ENCODE data around the gene DCUN1D1.

DCUN1D1 gene

DNA sequence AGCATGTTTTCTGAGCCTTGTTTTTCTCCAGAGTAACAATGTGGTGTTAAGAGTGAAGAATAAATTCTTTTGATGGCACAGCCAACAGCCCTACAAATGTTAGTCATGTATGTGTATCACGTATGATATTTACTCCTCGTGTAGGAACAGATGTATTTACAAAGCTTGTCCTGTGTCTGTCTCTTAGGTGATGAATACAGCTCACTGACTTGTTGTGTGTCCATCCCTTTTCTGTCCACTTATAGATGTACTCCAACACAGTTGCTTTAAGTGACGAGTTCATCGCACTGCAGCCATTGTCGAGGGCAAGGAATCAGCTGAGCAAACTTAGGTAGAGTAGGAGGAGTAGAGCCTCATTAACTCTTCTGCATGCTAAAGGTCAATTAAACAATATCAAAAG is 78.1 kb downstream of the DCUN1D1 start:
- no peak for DNase-seq (ENCODE audit: extremely low read depth in 1 of 2, low read depth in 1 of 2)

DNA sequence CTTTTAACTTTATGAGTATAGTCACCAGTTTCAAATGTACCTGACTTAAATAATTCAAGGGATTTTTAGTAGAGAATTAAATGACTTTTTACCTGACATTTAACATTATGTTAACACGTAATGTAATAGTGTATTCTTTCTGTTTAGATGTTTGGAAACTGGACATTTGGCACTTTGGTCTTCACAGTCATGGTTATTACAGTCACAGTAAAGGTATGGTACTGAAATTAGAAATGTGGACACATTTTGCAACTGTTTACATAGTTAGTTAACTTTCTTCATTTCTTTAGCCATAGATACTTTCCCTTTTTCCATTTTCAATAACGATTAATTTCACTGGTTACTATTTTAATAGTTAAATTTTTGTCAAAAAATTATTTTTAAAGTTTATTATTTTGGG is 83.8 kb downstream of the DCUN1D1 start:
- no peak for DNase-seq (ENCODE audit: extremely low read depth in 1 of 2, low read depth in 1 of 2)

DNA sequence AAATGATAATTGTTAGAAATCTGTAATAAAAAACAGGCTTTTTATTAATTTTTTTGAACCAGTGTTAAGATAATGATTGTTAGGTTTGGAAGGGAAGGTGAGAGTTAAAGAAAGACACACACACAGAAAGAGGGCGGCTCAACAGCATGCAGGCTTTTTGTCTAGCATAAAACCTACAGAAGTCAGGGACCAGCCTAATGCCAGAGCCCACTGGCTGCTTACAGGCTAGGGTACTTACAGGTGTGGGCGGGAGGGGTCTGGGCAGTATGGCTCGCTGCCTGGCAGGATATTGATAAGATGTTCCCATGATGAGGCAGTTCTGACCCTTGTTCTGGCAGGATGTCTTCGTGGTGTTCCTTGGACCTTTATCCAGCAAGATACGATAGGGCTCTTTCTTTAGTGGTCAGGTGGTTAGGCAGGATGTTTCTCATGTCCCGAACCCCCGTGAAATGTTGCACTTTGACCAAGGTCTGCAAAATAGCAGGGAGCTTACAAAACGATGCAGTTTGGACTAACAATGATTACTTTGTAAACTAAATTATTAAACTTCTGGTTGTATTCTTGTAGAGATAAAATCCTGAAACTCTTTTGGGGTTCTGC is 84.7 kb downstream of the DCUN1D1 start:
- DNase-seq (ENCODE audit: extremely low read depth in 1 of 2, low read depth in 1 of 2), result no peak

DNA sequence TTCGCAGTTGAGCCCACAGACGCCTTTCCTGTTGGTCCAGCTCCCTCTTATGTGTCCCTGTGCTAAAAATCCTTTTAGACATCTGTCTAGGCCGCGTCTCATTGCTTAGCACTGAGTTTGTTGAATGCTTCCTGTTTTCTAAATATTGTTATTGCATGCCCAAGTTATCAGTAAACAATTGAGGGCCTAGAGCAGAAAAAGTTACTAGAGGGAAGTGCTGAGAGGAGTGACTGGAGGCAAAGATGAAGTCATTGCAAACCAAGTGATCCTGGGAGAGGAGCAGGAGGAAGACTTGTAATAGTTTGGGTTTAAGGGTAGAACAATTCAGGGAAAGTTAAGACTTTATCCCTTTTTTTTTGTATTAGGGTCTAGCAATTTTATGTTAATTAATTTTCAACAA is 88.1 kb downstream of the DCUN1D1 start:
- DNase-seq (ENCODE audit: extremely low read depth in 1 of 2, low read depth in 1 of 2), result no peak

DNA sequence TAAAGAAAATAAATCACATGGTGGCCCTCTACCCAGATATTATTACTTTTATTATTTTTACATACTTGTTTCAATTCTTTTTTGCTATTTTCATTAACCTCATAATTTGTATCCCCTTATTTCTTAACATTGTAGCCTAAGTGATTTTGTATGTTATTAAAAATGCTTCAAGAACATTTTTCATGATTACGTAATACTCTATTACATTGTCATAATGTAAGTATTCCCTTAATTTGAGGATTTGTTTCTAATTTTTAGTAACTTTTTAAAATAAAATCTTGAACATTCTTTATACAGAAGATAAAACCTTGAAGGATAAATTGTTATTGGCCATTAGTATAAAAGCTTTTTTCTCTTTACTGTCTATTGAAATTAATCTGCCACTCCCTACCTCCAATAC is 89.0 kb downstream of the DCUN1D1 start:
- no peak for DNase-seq (ENCODE audit: extremely low read depth in 1 of 2, low read depth in 1 of 2)

DNA sequence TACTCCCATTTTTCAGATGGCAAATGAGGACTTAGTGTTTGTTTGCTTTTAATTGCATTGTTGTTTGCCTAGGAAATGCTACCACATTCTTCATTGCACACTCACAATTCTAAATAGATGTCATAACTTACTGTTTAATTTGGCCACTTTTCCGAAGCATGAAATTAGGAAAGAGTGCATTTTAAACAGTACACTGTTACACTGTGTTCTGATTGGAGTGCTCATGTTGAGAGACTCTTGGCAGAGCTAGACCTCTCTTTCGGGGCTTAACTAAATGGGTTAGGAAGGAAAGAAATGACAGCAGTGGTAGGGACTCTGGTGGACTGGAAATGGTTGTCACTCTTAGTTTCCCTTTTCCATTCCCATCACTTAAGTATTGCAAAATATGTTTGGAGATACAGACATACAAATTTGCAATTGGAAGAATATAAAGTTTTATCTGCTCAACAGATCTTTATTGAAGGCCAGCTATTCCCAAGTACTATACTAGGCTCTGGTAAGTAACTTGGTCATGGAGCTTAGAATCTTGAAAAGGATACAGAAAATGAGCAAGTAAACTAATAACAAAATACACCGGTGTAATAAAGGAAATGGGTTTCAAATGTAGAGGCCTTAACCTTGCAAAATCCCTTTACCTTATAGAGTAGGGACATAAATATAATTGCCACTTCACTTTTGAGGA is 90.2 kb downstream of the DCUN1D1 start:
- DNase-seq (ENCODE audit: extremely low read depth in 1 of 2, low read depth in 1 of 2), result no peak

Data from stimulated activated CD8-positive, alpha-beta memory T cell treated with anti-CD3 and anti-CD28 coated beads, Interleukin-7, amount 100 ng/mL, for 48 hours (primary cell).